ENCODE results near the gene SP110. TPM values are rescaled to one million over a fixed set of nuclear protein-coding genes. Genes with fewer than 3 reads are reported as not detected.

SP110 gene
- total RNA-seq, 4 donors from 2014 or later, result 20.3 to 39.6 (median 27.7) TPM

Other genes starting within 250 kb of the SP110 start
- 1 to 10 TPM in 3 of 4 donors, under 1 TPM in 1; 0.68 to 3.3 (median 1.8) TPM for gene SLC16A14, start 151.1 kb downstream of the SP110 start, total RNA-seq
- 1 to 10 TPM in 3 of 4 donors, under 1 TPM in 1; 0.19 to 4.2 (median 2.9) TPM for gene SP140, start 5.8 kb upstream of the SP110 start, total RNA-seq
- 10 to 100 TPM; 10.4 to 22.6 (median 13.3) TPM for gene SP140L, start 107.2 kb upstream of the SP110 start, total RNA-seq
- gene SP100, start 196.2 kb upstream of the SP110 start, total RNA-seq, result 100 to 1,000 TPM; 132 to 161 (median 144) TPM